Measurements from ENCODE around the gene SERAC1.
"Not testable (repeated sequence)": the region's sequence is repeated elsewhere in the genome, so short reads cannot be mapped to it uniquely, and the experiment has no call there.

SERAC1 gene

DNA sequence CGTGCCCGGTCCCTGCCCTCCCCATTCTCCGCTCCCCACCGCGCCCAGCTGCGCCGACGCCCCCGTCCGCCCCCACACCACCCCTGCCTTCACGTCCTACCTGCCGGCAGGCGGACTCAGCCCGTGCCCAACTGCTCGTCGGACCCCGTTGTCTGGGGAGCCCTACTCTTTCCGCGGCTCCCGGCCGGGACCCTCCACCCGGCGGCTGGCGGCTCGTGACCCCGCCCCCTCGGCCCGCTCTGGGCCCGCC, at the start of gene SERAC1:
Gene SERAC1, minus strand, starts transcription at position 223 of the 250 bp plus-strand sequence. CDS start 9,899 bp downstream, outside the sequence.
- Mint-ChIP-seq H3K4me3 (peak within 1 kb of the TSS; percentile 92), H3K4me1 (ENCODE audit: low read depth) (peaks cover 25% of the 10 kb centered on the region), H3K27me3 (ENCODE audit: low read depth) (peaks cover 3% of the 10 kb centered on the region), H3K36me3 (ENCODE audit: low read depth) (peaks cover 9% of the 10 kb centered on the region), H3K27ac (peak within 1 kb of the TSS; percentile 99), H3K9me3 (no peaks in the 10 kb centered on the region)
- DNase-seq (ENCODE audit: low spot score), result no peak

DNA sequence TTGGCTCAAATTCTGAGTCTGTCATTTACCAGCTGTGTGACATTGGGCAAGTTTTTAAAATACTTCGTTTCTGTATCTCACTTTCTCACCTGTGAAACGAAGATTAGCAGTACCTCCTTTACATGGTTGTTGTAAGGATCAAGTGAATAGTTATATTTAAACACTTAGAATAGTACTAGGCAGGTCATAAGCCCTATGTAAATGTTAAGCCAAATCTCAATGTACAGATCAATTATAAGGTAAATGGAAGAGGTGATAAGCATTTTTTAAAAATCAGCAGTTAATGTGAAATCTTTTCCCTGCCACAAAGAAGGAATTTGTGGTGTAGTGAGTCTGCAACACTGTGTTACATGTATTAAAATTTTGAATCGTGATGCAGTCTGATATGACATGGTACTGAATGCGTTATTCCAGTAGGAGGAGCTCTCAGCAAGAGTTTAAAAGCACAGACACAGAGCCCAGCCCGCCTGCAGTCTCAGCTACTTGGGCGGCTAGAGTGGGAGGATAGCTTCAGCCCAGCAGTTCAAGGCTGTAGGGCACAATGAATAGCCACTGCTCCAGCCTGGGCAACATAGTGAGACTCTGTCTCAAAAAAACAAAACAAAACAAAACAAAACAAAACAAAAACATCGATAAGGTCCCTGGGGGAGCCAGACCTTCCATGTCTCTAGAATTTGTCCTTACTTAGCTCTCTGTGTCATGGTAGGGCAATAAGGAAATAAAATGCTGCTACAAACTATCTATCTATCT, 46.0 kb upstream of the SERAC1 start:
- no peaks in the 10 kb centered on the region for H3K36me3 Mint-ChIP-seq (ENCODE audit: low read depth)
- H3K4me3 Mint-ChIP-seq, result no peak overlapping the region

DNA sequence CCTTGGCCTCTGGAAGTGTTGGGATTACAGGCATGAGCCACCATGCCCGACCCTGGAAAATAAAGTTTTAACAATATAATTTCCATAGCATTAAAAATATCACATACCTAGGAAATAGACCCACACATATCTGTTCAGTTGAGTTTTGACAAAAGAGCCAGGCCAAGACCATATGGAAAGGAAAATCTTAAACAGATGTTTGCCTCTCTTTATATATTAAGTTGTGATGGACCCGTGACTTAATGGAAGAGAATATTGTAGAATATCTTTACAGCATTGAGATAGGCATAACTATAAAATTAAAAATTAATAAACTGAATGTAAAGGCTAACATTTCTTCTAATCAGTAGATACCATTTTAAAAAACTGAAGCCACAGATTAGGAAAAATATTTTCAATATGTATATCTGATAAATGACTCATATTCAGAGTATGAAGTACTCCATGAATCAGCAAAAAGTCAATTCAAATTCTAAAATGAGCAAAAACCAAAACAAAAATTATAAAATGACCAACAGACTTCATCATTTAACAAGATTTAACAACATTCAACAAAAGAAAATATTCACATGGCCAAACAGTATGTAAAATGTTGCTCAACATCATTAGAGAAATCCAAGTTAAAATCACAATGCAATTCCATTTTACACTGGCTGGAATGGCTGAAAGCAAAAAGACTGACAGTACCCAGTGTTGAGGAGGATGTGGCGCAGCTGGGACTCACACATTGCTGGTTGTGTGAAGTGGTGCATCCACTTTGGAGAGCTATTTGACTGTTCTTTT, 43.4 kb upstream of the SERAC1 start:
- peaks cover 35% of the 10 kb centered on the region for H3K4me1 Mint-ChIP-seq (ENCODE audit: low read depth)
- no peaks in the 10 kb centered on the region for H3K9me3 Mint-ChIP-seq
- H3K36me3 Mint-ChIP-seq (ENCODE audit: low read depth), result peaks cover 2% of the 10 kb centered on the region
- no peak for DNase-seq (ENCODE audit: low spot score)
- H3K27me3 Mint-ChIP-seq (ENCODE audit: low read depth), result no peaks in the 10 kb centered on the region
- peak overlapping the region; percentile 64 for H3K27ac Mint-ChIP-seq
- H3K4me3 Mint-ChIP-seq, result no peak overlapping the region

More for the DNA sequence above, 46.0 kb upstream of the SERAC1 start:
- H3K27me3 Mint-ChIP-seq (ENCODE audit: low read depth), result no peaks in the 10 kb centered on the region
- DNase-seq (ENCODE audit: low spot score), result peak; percentile 58
- H3K9me3 Mint-ChIP-seq, result no peaks in the 10 kb centered on the region
- peaks cover 16% of the 10 kb centered on the region for H3K4me1 Mint-ChIP-seq (ENCODE audit: low read depth)
- no peak overlapping the region for H3K27ac Mint-ChIP-seq

DNA sequence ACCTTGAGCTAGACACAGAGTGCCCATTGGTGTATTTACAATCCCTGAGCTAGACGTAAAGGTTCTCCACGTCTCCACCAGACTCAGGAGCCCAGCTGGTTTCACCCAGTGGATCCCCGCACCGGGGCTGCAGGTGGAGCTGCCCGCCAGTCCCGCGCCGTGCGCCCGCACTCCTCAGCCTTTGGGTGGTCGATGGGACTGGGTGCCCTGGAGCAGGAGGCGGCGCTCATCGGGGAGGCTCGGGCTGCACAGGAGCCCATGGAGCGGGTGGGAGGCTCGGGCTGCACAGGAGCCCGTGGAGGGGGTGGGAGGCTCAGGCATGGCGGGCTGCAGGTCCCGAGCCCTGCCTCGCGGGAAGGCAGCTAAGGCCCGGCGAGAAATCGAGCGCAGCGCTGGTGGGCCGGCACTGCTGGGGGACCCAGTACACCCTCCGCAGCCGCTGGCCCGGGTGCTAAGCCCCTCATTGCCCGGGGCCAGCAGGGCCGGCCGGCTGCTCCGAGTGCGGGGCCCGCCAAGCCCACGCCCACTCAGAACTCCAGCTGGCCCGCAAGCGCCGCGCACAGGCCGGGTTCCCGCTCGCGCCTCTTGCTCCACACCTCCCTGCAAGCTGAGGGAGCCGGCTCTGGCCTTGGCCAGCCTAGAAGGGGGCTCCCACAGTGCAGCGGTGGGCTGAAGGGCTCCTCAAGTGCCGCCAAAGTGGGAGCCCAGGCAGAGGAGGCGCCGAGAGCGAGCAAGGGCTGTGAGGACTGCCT, 41.7 kb upstream of the SERAC1 start:
- H3K36me3 Mint-ChIP-seq (ENCODE audit: low read depth); H3K4me3 Mint-ChIP-seq; H3K27ac Mint-ChIP-seq; H3K27me3 Mint-ChIP-seq (ENCODE audit: low read depth); DNase-seq (ENCODE audit: low spot score); H3K9me3 Mint-ChIP-seq: not testable (repeated sequence)
- H3K4me1 Mint-ChIP-seq (ENCODE audit: low read depth), result peaks cover 35% of the 10 kb centered on the region

DNA sequence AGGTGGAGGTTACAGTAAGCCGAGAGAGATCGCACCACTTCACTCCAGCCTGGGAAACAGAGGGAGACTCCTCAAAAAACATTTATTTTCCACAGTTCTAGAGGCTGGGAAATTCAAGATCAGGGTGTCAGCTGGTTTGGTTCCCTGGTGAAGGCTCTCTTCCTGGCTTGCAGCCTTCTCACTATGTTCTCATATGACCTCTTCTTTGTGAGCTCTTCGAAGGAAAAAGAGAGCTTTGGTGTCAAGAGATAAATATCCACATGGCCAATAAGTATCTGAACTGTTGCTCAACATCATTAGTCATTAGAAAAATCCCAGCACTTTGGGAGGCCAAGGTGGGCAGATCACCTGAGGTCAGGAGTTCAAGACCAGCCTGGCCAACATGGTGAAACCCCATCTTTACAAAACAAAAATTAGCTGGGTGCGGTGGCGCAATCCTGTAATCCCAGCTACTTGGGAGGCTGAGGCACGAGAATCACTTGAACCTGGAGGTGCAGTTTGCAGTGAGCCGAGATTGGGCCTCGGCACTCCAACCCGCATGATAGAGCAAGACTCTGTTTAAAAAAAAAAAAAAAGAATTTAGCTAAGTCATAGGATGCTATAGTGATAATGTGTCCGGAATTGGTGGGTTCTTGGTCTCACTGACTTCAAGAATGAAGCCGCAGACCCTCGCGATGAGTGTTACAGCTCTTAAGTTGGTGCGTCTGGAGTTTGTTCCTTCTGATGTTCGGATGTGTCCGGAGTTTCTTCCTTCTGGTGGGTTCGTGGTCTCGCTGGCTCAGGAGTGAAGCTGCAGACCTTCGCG, 40.4 kb upstream of the SERAC1 start:
- H3K36me3 Mint-ChIP-seq (ENCODE audit: low read depth); H3K9me3 Mint-ChIP-seq; DNase-seq (ENCODE audit: low spot score); H3K27me3 Mint-ChIP-seq (ENCODE audit: low read depth): not testable (repeated sequence)
- H3K27ac Mint-ChIP-seq, result peak overlapping the region; percentile 88
- peak overlapping the region; percentile 64 for H3K4me3 Mint-ChIP-seq
- H3K4me1 Mint-ChIP-seq (ENCODE audit: low read depth), result peaks cover 26% of the 10 kb centered on the region

DNA sequence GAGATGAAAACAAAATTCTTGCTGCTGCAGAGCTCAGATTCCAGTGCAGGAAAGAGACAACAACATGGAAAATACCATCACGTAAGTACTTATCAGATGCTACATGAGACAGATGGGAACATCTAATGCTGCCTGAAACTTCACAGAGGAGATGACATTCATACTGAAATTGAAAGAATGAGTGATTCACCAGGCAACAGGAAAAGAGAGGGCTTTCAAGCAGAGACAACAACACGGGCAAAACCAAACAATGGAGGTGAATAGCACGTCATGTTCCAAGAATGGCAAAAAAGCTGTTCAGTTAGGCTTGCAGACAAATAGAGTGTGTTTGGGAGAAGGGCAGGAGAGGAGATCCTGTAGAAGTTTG, 39.3 kb upstream of the SERAC1 start:
- Mint-ChIP-seq H3K4me3 (peak overlapping the region; percentile 64), H3K27ac (peak overlapping the region; percentile 88), H3K36me3 (ENCODE audit: low read depth) (peaks cover 2% of the 10 kb centered on the region), H3K9me3 (no peaks in the 10 kb centered on the region), H3K27me3 (ENCODE audit: low read depth) (no peaks in the 10 kb centered on the region), H3K4me1 (ENCODE audit: low read depth) (peaks cover 26% of the 10 kb centered on the region)
- DNase-seq (ENCODE audit: low spot score), result peak; percentile 70

DNA sequence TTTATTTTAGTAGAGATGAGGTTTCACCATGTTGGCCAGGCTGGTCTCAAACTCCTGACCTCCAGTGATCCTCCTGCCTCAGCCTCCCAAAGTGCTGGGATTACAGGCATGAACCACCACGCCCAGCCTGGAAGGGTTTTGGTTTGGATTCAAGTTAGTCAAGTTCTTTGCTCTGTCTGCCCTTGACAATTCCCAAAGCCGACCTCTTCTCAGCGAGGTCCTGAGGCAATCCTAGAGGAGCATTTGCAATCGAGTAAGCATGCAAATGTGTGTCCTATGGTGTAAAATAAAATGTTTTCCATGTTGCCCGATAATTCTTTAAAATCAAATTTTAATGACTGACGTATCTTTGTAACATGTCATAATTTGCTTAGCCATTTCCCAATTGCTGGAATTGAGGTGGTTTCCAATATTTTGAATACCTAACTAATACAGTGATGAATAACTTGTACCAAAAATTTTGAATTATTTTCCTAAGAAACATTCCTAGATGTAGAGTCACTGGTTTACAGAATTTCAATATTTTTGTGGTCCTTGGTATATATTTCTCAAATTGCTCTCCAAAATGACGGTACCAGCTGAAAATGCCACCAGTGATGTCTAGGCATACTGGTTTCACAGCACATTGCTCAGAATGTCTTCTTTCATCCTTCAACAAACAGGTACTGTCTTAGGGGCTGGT, 38.8 kb upstream of the SERAC1 start:
- Mint-ChIP-seq H3K4me3 (peak overlapping the region; percentile 64), H3K9me3 (no peaks in the 10 kb centered on the region), H3K4me1 (ENCODE audit: low read depth) (peaks cover 26% of the 10 kb centered on the region), H3K36me3 (ENCODE audit: low read depth) (peaks cover 2% of the 10 kb centered on the region), H3K27ac (peak overlapping the region; percentile 88), H3K27me3 (ENCODE audit: low read depth) (no peaks in the 10 kb centered on the region)
- no peak for DNase-seq (ENCODE audit: low spot score)

DNA sequence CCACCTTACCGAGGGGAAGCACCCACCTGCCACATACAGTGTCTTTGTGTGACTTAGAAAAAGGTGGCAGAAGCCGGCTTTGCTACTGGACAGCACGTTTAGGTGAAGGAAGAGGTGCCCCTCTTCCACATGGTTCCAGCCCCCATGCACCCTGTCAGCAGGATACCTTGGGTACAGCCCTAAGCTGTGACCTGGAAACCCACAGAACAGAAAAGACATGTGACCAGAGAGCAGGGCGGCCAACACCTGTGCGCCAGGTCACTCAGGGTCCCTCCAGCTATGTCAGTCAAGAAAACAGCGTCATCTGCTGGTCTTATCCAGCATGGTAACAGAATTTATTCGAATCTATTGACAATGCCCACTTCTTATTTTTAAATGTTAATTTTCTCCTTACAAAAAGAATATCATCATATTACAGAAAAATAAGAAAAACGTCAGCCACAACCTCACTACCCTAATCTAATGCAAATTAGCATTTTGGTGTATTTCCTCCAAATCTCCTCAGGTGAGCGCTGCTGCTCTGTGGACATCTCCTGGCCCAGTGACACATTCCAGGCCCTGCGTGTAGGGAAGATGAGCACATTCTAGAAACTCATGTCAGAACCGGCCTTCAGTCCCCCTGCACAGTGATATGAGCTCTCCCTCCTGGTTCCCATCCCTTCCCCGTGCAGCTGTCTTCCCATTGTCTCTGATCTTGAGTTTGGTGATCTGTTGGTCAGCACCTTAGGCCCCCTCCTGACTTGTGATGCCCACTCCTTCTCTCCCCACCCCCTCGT, 37.3 kb upstream of the SERAC1 start:
- peaks cover 27% of the 10 kb centered on the region for H3K4me1 Mint-ChIP-seq (ENCODE audit: low read depth)
- no peaks in the 10 kb centered on the region for H3K9me3 Mint-ChIP-seq
- DNase-seq (ENCODE audit: low spot score), result no peak
- no peak overlapping the region for H3K4me3 Mint-ChIP-seq
- H3K27ac Mint-ChIP-seq, result peak overlapping the region; percentile 6
- peaks cover 2% of the 10 kb centered on the region for H3K36me3 Mint-ChIP-seq (ENCODE audit: low read depth)
- H3K27me3 Mint-ChIP-seq (ENCODE audit: low read depth), result no peaks in the 10 kb centered on the region

DNA sequence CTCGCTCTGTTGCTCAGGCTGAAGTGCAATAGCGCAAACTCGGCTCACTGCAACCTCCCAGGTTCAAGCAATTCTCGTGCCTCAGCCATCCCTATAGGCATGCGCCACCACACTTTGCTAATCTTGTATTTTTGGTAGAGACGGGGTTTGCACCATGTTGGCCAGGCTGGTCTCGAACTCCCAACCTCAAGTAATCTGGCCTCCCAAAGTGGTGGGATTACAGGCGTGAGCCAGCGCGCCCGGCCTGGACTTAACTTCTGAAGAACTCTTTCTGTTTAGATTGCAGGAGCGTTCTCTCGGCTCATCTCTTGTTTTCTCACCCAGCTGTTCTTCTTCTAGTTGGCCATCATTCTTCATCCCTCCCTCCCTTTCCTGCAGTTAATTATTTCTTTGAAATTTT, 30.4 kb upstream of the SERAC1 start:
- Mint-ChIP-seq H3K9me3 (no peaks in the 10 kb centered on the region), H3K4me3 (no peak overlapping the region), H3K36me3 (ENCODE audit: low read depth) (peaks cover 3% of the 10 kb centered on the region), H3K27me3 (ENCODE audit: low read depth) (peaks cover 2% of the 10 kb centered on the region), H3K27ac (no peak overlapping the region), H3K4me1 (ENCODE audit: low read depth) (peaks cover 8% of the 10 kb centered on the region)
- no peak for DNase-seq (ENCODE audit: low spot score)

DNA sequence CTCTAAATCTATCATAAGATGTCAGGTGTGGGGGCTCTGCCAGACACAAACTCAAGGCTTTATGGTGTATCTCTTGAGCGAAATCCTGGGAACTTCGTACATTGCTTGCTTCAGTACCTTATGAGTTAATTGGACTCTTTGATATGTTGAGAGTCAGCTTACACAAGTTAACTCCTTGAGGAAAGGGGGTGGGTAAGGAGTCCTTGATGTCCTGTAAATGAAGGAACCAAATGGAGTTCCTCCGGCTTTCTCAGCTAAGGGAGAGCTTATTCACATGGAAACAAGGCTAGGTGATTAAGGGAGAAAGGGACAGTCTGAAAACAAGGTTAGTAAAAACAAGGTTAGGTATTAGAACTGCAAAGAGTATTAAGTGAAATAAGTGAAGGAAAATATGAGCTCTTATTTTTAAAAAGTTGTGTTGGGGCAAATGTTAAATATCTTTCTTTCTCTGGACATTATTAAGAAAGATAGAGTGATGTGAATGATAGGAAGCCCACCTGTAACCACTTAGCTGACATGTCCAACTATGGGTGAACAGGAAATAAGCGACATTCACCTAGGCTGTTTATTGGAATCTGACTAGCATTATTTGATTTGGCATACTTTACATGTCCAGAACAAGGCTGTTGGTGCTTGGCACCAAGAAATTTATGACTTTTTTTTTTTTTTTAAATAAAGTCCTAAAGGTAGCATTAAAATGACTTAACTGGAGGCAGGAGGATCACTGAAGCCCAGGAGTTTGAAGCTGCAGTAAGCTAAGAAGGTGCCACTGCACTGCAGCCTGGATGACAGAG, 26.6 kb upstream of the SERAC1 start:
- Mint-ChIP-seq H3K4me1 (ENCODE audit: low read depth) (no peaks in the 10 kb centered on the region), H3K9me3 (no peaks in the 10 kb centered on the region), H3K4me3 (no peak overlapping the region), H3K36me3 (ENCODE audit: low read depth) (peaks cover 12% of the 10 kb centered on the region), H3K27ac (no peak overlapping the region), H3K27me3 (ENCODE audit: low read depth) (peaks cover 2% of the 10 kb centered on the region)
- DNase-seq (ENCODE audit: low spot score), result no peak

DNA sequence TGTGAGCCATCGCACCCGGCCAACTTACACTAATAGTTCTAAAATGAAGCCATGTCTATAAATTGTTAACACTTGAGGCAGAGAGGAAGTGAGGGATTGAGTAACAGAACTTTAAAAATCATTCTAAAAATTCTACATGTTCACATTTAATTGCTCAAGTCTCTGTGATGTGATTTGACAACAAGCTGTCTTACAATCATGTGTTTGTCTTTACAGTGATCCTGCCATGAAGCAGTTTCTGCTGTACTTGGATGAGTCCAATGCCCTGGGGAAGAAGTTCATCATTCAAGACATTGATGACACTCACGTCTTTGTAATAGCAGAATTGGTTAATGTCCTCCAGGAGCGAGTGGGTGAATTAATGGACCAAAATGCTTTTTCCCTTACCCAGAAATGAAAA, 23.7 kb upstream of the SERAC1 start:
- peaks cover 17% of the 10 kb centered on the region for H3K36me3 Mint-ChIP-seq (ENCODE audit: low read depth)
- no peaks in the 10 kb centered on the region for H3K27me3 Mint-ChIP-seq (ENCODE audit: low read depth)
- no peaks in the 10 kb centered on the region for H3K9me3 Mint-ChIP-seq
- H3K4me3 Mint-ChIP-seq, result no peak overlapping the region
- no peak for DNase-seq (ENCODE audit: low spot score)
- H3K4me1 Mint-ChIP-seq (ENCODE audit: low read depth), result no peaks in the 10 kb centered on the region
- H3K27ac Mint-ChIP-seq, result no peak overlapping the region

DNA sequence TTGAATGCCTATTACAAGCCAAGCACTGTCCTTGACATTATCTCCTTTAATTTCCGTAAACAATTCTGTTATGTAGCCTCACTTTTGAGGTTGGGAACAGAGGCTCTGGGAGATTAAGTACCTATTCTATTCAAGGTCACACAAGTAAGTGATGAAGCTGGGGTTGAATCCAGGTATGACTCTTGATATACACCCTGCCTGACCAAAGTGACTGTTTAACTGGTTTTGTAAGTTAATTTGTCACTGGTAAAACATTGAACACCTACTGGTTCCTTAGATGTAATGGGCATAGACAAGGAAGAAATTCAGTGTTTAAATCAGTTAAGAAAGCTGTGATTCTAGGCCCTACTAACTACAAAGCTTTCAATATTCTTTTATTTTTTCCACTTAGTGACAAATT, 23.0 kb upstream of the SERAC1 start:
- H3K9me3 Mint-ChIP-seq, result no peaks in the 10 kb centered on the region
- peaks cover under 1% of the 10 kb centered on the region for H3K4me1 Mint-ChIP-seq (ENCODE audit: low read depth)
- no peak overlapping the region for H3K27ac Mint-ChIP-seq
- DNase-seq (ENCODE audit: low spot score), result no peak
- peaks cover 20% of the 10 kb centered on the region for H3K36me3 Mint-ChIP-seq (ENCODE audit: low read depth)
- no peak overlapping the region for H3K4me3 Mint-ChIP-seq
- no peaks in the 10 kb centered on the region for H3K27me3 Mint-ChIP-seq (ENCODE audit: low read depth)
